ENCODE results near the gene BIK. TPM values are rescaled to one million over a fixed set of nuclear protein-coding genes. Genes with fewer than 3 reads are reported as not detected.

BIK gene
- total and polyA plus RNA-seq, 8 donors: 0.78 to 3.1 (median 1.3) TPM

DNA sequence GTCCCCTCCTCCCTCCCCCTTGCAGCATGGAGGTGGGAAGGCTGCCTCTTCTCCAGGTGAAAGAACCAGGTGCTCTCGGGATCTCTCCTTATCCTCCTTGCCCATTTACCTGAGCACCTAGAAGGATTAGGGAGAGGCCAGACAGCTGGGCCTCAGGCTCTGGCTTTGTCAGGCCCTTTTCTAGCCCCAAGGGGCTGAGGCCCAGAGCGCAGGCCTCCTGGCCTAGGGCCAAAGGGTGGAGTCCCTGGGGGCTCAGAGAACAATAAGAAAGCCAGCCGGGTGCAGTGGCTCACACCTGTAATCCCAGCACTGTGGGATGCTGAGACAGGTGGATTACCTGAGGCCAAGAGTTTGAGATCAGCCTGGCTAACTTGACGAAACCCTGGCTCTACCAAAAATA, 16.0 kb upstream of the BIK start:
- H3K4me3 ChIP-seq: no peak overlapping the region
- H3K36me3 ChIP-seq: no peaks in the 10 kb centered on the region
- H3K27me3 ChIP-seq: no peaks in the 10 kb centered on the region
- TF ChIP-seq, protein P1, sequence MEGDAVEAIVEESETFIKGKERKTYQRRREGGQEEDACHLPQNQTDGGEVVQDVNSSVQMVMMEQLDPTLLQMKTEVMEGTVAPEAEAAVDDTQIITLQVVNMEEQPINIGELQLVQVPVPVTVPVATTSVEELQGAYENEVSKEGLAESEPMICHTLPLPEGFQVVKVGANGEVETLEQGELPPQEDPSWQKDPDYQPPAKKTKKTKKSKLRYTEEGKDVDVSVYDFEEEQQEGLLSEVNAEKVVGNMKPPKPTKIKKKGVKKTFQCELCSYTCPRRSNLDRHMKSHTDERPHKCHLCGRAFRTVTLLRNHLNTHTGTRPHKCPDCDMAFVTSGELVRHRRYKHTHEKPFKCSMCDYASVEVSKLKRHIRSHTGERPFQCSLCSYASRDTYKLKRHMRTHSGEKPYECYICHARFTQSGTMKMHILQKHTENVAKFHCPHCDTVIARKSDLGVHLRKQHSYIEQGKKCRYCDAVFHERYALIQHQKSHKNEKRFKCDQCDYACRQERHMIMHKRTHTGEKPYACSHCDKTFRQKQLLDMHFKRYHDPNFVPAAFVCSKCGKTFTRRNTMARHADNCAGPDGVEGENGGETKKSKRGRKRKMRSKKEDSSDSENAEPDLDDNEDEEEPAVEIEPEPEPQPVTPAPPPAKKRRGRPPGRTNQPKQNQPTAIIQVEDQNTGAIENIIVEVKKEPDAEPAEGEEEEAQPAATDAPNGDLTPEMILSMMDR (IDR thresholded peaks at IDR 0.05): no peak
- ATAC-seq: no peak
- H3K27ac ChIP-seq: no peak overlapping the region
- DNase-seq: no peak
- peaks cover 0 to 15% of the 10 kb centered on the region in 2 donors for H3K4me1 ChIP-seq
- intact Hi-C loops (cut with DNase I): no loop called here
- peaks cover 0 to 16% of the 10 kb centered on the region in 2 donors for H3K9me3 ChIP-seq

DNA sequence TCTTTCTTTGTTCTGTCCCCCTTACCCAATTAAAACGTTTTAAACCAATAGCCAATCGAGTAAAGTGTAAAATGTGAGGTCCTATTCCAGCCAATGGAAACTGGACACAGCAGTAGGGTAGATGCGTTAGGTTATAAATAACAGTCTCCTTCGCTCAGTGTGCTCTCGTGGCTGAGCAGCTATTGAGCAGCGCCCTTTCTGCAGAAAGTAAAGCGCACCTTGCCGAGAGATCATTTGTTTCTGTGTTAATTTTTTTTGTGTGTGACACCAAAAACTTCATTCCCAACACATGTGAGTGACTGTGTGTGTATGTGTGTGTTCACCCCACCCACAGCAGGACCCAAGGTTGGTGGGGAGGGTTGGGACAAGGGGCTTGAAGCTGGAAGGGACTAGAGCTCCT, 14.1 kb upstream of the BIK start:
- intact Hi-C loops (cut with DNase I): no loop called here

DNA sequence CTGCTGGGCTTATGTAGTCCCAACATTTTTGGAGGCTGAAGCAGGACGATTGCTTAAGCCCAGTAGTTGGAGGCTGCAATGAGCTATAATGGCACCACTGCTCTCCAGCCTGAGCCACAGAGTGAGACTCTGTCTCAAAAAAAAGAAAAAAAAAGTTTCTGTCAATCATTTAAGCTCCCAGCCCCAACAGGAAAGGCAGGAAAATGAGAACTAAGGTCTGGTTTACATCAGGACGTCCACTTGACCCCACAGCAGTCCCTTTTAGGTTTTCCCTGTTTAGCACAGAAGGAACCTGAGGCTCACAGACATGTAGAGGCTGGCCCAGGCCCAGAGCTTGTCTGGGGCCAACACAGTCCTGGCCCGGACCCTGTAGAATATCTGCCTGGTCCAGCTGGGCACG, 12.2 kb upstream of the BIK start:
- Histone ChIP-seq H3K36me3 (no peaks in the 10 kb centered on the region), H3K4me1 (peaks cover 0 to 13% of the 10 kb centered on the region in 2 donors), H3K9me3 (peaks cover 0 to 16% of the 10 kb centered on the region in 2 donors), H3K27ac (no peak overlapping the region), H3K4me3 (no peak overlapping the region), H3K27me3 (no peaks in the 10 kb centered on the region)
- intact Hi-C loops (cut with DNase I): no loop called here
- TF ChIP-seq, protein P1 (IDR thresholded peaks at IDR 0.05): no peak
- DNase-seq: no peak
- no peak for ATAC-seq

More for the DNA sequence above, 14.1 kb upstream of the BIK start:
- ATAC-seq (no peak), DNase-seq (no peak)
- peaks cover 0 to 16% of the 10 kb centered on the region in 2 donors for H3K9me3 ChIP-seq
- no peak overlapping the region for H3K27ac ChIP-seq
- no peak overlapping the region for H3K4me3 ChIP-seq
- peaks cover 0 to 13% of the 10 kb centered on the region in 2 donors for H3K4me1 ChIP-seq
- no peaks in the 10 kb centered on the region for H3K27me3 ChIP-seq
- no peaks in the 10 kb centered on the region for H3K36me3 ChIP-seq
- TF ChIP-seq, protein P1 (IDR thresholded peaks at IDR 0.05): no peak

DNA sequence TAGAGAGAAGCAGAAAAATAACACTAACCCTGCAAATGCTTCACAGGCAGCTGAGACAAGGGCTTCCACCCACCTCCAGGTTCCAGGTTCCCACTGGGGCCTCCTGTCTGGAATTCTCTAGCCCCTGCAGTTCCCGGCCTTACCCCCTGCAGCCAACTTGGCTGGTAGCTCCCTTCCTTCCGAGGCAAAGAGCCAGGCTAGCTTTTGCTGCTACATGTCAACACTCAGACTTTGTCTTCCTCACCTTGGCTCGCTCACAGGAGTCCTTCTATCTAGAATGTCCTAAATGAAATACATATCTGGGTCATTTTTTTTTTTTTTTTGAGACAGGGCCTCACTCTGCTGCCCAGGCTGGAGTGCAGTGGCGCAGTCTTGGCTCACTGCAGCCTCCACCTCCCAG, 11.5 kb upstream of the BIK start:
- H3K36me3 ChIP-seq: no peaks in the 10 kb centered on the region
- DNase-seq: no peak
- H3K27ac ChIP-seq: no peak overlapping the region
- no peak overlapping the region for H3K4me3 ChIP-seq
- no peaks in the 10 kb centered on the region for H3K27me3 ChIP-seq
- intact Hi-C loops (cut with DNase I): no loop called here
- peaks cover 0 to 20% of the 10 kb centered on the region in 2 donors for H3K4me1 ChIP-seq
- ATAC-seq: no peak
- TF ChIP-seq, protein P1 (IDR thresholded peaks at IDR 0.05): no peak
- H3K9me3 ChIP-seq: peaks cover 0 to 16% of the 10 kb centered on the region in 2 donors

DNA sequence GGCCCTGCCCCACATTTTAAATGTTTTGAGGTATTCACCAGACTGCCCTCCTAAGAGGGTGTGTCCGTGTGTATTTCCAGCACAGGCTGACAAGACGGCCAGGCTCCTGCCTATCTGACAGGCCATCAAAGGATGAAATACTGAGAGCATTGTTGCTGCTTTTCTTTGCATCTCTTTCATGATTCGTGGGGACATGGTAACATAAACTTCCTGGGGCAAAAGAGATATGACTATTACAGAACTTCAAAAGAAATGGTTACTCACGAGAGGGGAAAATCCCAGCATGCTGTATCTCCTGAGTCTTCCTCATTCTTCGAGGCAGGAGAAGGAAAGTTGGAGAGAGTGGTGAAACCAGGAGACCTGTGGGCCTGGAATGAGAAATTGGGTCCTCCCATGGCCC, 10.3 kb upstream of the BIK start:
- Histone ChIP-seq H3K4me1 (peaks cover 0 to 24% of the 10 kb centered on the region in 2 donors), H3K4me3 (no peak overlapping the region), H3K27me3 (no peaks in the 10 kb centered on the region), H3K27ac (no peak overlapping the region), H3K36me3 (no peaks in the 10 kb centered on the region), H3K9me3 (peaks cover 0 to 16% of the 10 kb centered on the region in 2 donors)
- TF ChIP-seq, protein P1 (IDR thresholded peaks at IDR 0.05): no peak
- DNase-seq: no peak
- intact Hi-C loops (cut with DNase I): no loop called here
- ATAC-seq: no peak

Measured in left lung (tissue), 10 donors.